Hematopoietic multipotent progenitor cell treated with erythropoietin and hydrocortisone succinate and interleukin-3 and kit ligand, for 6 days (in vitro differentiated cells): ENCODE measurements around the gene INSR.
"Not testable (repeated sequence)": the region's sequence is repeated elsewhere in the genome, so short reads cannot be mapped to it uniquely, and the experiment has no call there.

Experiments
- DNase-seq: peaks from one replicate; pipeline ENCODE4 v3.0.0-alpha.2; 2015

INSR gene

GRCh38 chr19:7293762-7294557, at the start of gene INSR:
TSS of gene INSR (minus strand) at chr19:7294414. CDS start at chr19:7293891, 523 bp downstream.
- DNase-seq, result peak; percentile 93

GRCh38 chr19:7342143-7342542, 47.9 kb upstream of the INSR start:
- no peak for DNase-seq

- DNase-seq, result peak; percentile 90
These were observed 47.0 kb upstream of the INSR start for GRCh38 chr19:7340959-7341837.

- peak; percentile 92 for DNase-seq
These were observed 43.4 kb upstream of the INSR start for GRCh38 chr19:7337380-7338194.

GRCh38 chr19:7336321-7336973, 42.2 kb upstream of the INSR start:
- DNase-seq, result no peak

- no peak for DNase-seq
These were observed 39.2 kb upstream of the INSR start for GRCh38 chr19:7333198-7334118.

GRCh38 chr19:7331446-7331845, 37.2 kb upstream of the INSR start:
- no peak for DNase-seq

GRCh38 chr19:7328647-7329046, 34.4 kb upstream of the INSR start:
- peak; percentile 39 for DNase-seq

- DNase-seq, result no peak
These were observed 33.6 kb upstream of the INSR start for GRCh38 chr19:7327802-7328201.

- peak; percentile 57 for DNase-seq
These were observed 32.1 kb upstream of the INSR start for GRCh38 chr19:7326105-7326877.

GRCh38 chr19:7318176-7318575, 24.0 kb upstream of the INSR start:
- DNase-seq, result no peak

- DNase-seq, result no peak
These were observed 18.6 kb upstream of the INSR start for GRCh38 chr19:7312816-7313215.

GRCh38 chr19:7311911-7312310, 17.7 kb upstream of the INSR start:
- no peak for DNase-seq

GRCh38 chr19:7308327-7308726, 14.1 kb upstream of the INSR start:
- not testable (repeated sequence) for DNase-seq

- DNase-seq, result no peak
These were observed 13.5 kb upstream of the INSR start for GRCh38 chr19:7307590-7308218.

GRCh38 chr19:7304200-7304599, 10.0 kb upstream of the INSR start:
- DNase-seq, result no peak

GRCh38 chr19:7303470-7303869, 9.3 kb upstream of the INSR start:
- no peak for DNase-seq

- no peak for DNase-seq
These were observed 7.3 kb upstream of the INSR start for GRCh38 chr19:7301525-7301924.

GRCh38 chr19:7297742-7298141, 3.5 kb upstream of the INSR start:
- DNase-seq, result no peak

- DNase-seq, result no peak
These were observed 1.8 kb upstream of the INSR start for GRCh38 chr19:7295912-7296536.
